NCI-H82 (cell line): Measurements from ENCODE around the gene MPHOSPH6.
"Not testable (repeated sequence)": the region's sequence is repeated elsewhere in the genome, so short reads cannot be mapped to it uniquely, and the experiment has no call there.

Experiments used
- DNase-seq: peaks from one replicate; lab custom pipeline; 2025; lab: John Stamatoyannopoulos, UW

The MPHOSPH6 gene

DNA sequence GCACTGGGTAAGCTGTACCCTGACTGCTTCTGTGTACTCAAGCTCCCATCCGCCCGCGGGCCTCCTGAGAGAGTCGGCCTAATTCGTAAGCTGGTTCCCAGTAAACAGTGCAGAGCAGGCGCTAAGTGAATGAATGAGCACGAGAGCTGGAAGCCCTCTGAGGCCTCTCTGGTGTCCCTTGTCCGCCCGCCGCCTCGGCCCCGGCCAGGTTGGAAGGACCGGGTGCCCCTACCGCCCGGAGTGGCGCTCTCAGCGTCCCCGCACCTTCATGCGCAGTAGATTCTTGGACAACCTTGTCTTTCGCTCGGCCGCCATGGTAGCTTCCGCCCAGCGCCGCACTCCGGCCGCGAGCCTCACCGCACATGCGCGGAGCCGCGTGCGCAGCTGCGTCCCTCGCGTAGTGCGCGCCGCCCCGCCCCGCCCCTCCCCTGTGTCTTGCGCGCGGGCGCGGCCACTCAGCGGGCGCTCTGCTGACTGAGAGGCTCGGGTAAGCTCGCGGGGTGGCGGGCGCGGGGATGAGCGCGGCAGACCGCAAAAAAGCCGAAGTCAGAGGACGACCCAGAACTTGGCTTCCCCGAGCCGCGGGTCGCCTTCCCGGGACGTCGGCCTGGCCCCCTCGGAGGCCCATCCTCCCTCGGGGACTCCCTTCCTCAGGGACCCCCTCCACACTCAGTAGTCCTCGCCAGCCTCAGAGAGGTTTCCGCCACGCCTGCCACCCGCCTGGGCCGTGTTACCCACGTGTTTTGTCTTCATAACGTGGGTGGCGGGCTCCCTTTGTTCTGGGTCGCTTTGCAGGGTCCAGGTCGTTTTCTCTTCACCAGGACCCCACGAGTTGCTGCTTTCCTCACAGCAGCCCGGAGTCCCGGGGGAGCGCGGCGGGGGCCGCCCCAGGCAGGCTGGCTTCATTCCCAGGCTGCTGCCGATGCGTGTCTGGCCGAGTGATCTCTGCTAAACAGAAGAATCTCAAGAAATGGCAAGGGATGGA, at the start of gene MPHOSPH6:
Gene MPHOSPH6, minus strand, starts transcription at position 364 of the 985 bp plus-strand sequence. Its CDS starts 49 bp downstream, at position 315.
- DNase-seq = peak; percentile 92

GRCh38 chr16:82219298-82219697, 49.3 kb upstream of the MPHOSPH6 start:
- no peak for DNase-seq

DNA sequence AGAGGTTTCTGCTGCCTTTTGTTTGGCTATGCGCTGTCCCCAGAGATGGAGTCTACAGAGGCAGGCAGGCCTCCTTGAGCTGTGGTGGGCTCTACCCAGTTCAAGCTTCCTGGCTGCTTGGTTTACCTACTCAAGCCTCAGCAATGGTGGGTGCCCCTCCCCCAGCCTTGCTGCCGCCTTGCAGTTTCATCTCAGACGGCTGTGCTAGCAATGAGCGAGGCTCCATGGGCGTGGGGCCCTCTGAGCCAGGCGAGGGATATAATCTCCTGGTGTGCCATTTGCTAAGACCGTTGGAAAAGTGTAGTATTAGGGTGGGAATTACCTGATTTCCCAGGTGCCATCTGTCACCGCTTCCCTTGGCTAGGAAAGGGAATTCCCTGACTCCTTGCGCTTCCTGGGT, 39.3 kb upstream of the MPHOSPH6 start:
- not testable (repeated sequence) for DNase-seq

DNA sequence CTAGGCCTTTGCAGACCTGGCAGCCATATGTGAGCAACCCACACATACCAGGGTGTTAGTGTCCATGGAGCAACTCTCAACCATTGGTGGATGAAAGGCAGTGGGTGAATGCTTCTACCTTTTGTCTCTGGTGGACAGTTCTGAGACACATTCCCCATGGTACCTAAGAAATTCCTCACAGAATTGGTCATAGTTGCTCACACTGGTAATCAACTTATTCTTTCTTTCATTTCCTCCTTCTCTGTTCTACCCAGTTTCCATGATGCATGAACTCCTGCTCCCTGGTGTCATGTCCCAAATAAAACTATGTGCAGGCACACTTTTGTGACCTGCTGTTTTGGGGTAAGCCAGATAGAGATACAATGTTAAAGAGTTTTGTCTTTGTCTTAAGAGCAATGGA, 33.2 kb upstream of the MPHOSPH6 start:
- no peak for DNase-seq

GRCh38 chr16:82201926-82202325, 31.9 kb upstream of the MPHOSPH6 start:
- no peak for DNase-seq

DNA sequence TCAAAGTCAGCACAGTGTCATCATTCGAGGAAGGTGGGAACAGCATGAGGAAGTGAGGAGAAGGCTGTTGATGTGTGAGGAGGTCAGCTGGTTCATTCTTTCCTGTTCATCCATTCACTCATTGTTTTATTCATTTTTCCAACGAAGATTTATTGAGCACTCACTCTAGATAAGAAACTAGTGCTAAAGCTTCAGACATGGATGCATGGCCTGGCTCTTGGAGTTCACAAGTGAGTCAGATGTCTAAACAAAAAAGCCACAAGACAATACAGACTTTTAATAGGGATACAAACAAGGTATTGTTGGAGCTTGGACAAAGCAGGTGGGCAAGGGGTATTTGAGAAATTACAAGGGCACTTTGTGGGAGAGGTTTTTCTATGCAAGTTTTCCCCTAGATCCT, 31.3 kb upstream of the MPHOSPH6 start:
- DNase-seq = no peak

- DNase-seq = no peak
These were observed 29.2 kb upstream of the MPHOSPH6 start for GRCh38 chr16:82199209-82199608.

- no peak for DNase-seq
These were observed 27.7 kb upstream of the MPHOSPH6 start for GRCh38 chr16:82197540-82198240.

GRCh38 chr16:82195917-82196494, 26.0 kb upstream of the MPHOSPH6 start:
- no peak for DNase-seq

DNA sequence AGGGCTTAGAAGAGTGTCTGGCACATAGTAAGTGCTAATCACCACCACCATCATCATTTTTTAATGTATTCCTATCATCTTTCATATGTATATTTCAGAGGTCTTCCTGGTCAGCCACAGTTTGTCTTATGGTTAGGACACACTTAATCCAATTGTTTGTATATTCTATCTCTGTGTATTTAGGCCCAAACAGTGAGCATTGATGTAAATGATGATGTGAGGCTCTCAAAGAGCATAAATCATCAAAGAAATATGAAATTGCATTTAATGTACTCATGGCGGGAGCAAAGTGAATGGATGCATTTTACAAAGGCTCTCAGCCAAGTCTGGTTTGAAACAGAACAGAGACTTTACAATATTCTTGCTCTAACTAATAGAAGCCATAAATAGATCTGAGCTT, 24.1 kb upstream of the MPHOSPH6 start:
- no peak for DNase-seq

- no peak for DNase-seq
These were observed 22.6 kb upstream of the MPHOSPH6 start for GRCh38 chr16:82192665-82193064.

DNA sequence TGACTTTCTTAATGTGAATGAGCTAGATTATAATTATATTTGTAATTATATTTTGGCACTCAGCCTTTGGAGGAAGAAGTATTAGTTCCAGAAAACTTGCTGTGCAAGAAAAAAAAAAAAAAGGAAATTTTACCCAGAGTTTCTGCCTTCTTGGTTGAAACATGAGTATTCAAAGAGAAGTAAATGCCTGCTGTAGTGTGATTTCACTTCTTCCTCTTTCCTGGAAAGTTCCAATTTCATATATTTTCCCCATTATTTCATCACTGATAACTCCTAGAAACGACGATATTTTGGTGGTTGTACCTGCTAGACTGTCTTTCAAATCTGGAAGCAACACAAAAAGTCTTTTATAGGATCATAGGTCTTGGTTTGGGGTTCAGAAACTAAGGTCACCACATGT, 20.4 kb upstream of the MPHOSPH6 start:
- no peak for DNase-seq

- no peak for DNase-seq
These were observed 17.8 kb upstream of the MPHOSPH6 start for GRCh38 chr16:82187829-82188228.

- no peak for DNase-seq
These were observed 15.0 kb upstream of the MPHOSPH6 start for GRCh38 chr16:82185012-82185411.

- no peak for DNase-seq
These were observed 14.2 kb upstream of the MPHOSPH6 start for GRCh38 chr16:82184213-82184612.

- DNase-seq = no peak
These were observed 13.0 kb upstream of the MPHOSPH6 start for GRCh38 chr16:82183004-82183397.

DNA sequence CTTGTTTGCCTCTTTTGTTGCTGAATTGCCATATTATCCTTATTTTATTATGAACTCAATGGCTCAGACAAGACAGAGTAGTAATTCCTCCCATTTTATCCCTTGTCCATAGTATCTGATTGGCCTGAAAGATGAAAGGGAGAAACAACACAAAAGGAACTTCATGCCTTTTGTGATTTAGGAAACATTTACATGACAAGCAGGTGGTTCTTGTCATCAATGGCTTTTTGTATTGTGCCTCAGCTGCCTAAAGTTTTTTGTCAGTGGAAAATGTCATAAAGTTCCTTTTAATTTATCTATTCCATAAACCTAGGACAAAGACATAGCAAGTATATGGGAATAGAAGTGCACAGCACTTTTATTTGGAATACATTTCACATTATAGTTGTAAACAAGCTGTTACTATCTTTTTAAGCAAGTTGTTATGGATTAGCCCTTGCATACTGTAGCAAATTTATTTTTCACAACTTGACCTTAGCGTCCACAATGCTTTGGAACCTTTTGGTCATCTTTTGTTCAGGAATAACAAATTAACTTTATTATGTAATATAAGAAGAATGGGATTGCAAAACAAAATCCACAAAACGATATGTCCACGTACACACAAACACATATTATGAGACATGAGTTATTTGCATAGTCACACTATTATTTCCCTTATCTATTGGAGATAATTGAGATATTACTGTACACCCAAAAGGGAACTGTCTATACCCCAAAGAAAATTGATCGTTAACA, 12.4 kb upstream of the MPHOSPH6 start:
- DNase-seq = no peak

- DNase-seq = peak; percentile 92
These were observed 11.6 kb upstream of the MPHOSPH6 start for GRCh38 chr16:82181461-82182185.

- DNase-seq = no peak
These were observed 8.3 kb upstream of the MPHOSPH6 start for GRCh38 chr16:82178352-82178751.

DNA sequence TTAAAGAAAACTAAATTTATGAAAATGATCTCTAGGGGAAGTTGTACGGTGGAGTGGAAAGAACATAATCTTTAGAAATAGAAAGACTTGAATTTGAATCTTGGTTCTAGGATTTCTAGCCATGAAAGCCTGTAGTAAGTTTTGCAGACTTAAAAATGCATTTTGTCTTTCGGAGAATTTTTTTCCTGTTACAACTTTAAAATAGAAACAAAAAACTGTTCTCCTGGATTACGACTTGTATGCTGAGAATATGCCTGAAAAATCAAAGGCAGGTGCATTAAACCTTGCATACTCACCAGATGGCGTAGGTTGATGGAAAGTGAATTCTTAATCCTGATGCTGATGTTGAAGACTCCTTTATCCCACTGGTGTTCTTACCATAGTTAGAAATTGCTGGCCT, 7.5 kb upstream of the MPHOSPH6 start:
- DNase-seq = peak; percentile 67

DNA sequence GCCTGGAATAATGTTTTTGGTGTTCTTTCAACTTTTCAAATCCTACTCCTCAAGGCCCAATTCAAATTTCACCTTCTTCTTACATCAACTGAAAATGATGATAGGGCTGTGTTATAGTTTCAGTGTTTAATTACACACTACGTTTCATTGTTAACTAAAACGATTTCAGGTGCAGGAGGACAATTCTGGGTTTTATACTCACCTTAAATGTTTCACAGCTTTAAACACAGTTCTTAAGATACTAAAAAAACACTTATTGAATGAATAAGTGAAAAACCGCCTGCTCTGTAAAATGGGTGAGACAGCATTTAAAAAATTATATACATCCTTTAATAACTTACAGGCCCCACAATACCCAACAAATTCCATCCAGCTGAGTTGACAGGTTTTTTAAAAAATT, 6.2 kb upstream of the MPHOSPH6 start:
- no peak for DNase-seq
